ENCODE measurements around the gene DHRS13.

The DHRS13 gene, protein sequence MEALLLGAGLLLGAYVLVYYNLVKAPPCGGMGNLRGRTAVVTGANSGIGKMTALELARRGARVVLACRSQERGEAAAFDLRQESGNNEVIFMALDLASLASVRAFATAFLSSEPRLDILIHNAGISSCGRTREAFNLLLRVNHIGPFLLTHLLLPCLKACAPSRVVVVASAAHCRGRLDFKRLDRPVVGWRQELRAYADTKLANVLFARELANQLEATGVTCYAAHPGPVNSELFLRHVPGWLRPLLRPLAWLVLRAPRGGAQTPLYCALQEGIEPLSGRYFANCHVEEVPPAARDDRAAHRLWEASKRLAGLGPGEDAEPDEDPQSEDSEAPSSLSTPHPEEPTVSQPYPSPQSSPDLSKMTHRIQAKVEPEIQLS

DNA sequence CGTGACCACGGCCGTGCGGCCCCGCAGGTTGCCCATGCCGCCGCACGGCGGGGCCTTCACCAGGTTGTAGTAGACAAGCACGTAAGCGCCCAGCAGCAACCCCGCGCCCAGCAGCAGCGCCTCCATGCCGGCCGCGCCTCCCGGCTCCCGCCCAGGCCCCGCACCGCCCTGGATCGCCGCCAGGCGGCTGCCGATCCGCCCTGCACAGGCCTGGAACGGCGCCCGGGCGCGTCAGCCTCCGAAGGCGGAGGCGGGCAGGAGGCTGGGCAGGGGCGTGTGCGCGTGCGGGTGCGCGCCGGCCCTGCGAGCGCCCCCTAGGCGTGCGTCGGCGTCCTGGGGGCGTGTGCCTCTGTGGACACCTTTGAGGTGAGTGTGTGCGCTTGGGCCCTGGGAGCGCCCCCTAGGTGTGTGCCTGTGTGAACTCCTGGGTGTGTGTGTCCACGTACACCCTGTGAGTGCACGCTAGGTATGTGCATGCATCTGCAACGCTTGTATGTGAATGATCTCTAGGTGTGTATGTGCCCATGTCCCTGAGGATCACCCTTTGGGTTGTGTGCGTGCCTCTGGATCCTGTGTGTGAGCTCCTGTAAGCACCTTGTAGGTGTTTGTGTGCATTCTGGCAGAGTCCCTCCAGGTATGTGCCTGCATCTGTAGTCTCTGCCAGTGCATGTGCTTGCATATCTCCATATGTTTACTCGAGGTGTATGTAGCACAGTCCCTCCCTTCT lies at the start of gene DHRS13:
DHRS13 (minus strand) TSS at position 261 of the 727 bp plus-strand sequence; CDS start at position 126, 135 bp downstream.
- DNase-seq (ENCODE audit: low read depth in 2 of 2), result peak; percentile 92 to 93

DNA sequence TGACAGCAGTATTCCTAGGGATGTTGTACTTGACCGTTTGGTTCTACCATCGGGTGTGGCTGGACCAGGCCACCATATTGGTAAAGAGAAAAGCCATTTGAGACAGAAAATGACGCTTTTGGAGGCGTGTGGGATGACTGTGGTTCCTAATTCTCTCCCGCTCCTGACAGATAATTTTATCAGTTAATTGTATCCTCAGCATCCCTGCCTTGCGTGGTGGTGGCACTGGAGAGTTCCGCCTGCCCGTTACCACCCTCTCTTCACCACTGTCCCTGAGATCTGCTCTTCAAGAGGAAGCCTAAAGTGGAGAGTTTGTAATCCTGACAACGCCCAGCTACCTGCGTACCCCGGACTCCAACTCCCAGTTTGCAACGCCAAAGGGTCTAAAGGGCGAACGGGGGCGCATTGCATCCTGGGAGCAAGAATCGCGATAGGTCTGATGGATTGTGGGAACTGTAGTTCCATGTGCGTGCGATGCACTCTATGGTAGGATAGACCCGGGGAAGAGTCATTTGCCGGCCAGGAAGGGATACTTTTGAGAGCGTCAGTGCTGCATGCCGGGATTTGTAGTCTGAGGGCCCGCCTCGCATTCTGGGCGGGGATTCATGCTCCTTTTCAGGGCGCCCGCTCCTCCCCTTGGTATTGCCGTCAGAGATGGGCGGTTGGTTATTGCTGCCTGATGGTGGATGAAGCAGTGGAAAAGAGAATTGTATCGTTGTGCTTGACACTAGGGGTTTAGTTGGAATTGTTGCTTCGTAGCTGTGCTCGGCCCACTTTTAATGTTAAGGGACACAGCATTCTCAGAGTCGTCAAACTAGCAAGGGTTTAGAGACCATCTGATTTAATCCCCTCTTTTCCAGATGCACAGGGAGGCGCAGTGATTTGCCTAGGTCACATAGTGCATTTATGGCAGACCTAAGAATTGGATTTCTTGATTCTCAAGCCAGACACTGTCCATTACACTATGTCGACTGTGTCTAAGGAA lies 49.4 kb upstream of the DHRS13 start:
- peak; percentile 87 to 92 for DNase-seq (ENCODE audit: low read depth in 2 of 2)

DNA sequence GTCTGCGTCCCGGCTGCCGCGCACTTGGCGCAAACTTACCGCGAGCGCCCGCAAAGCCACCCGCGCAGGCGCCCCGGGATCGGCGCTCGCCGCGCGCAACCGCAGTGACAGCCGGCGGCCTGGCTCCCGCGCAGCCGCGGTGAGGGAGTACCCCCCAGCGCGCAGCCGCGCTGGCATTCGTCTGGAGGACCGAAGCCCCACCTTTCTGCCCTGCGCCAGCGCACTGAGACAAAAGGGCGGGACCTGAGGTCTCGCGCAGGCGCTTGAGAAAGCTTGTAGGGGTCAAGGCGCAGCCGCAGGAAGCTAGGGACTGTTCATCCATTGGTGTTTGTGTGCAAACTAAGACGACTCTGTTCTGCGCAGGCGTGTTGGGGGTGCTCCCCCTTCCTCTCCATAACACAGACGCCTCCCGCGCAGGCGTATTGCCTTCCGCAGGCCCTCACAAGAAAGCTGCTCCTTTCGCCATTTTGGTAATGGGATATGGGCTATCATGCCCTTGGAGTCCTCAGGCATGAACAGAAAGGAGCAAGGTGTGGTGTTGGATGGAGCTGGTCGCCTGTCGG lies 48.6 kb upstream of the DHRS13 start, which contains the start of gene PHF12:
PHF12 (minus strand) TSS at position 91 of the 563 bp plus-strand sequence. CDS start 558 bp downstream, outside the sequence.
- DNase-seq (ENCODE audit: low read depth in 2 of 2), result peak; percentile 96 to 99

DNA sequence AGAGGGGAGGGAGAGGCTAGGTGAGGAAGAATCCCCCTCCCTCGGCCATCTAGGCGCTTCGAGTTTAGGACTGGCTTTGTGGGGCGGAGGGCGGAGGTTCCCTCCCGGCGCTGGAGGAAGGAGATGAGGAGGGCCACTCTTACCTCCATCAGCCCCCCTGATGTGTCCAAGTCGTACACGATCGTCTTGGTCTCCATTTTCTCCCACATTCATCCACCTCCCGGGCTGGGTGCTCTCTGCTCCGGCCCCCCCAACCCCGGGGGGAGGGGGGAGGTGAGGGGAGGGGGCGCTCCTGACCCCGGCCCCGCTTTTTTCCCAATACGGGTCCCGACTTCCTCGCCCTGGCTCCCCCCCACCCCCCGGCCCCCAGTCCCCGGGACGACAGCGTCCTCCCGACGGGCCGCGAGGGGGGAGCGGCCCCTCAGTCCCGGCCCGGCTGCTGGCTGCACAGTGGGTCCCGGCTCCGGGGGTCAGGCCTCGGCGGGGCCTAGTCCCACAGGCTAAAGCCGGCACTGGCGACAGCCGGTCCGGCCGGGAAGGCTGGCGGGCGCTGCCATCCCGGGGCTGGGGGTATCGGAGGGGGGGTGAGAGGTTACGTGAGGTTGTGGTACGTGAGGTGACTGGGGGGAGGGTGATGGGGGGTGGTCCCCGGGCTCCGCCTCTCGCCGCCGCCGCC lies 48.0 kb upstream of the DHRS13 start:
- peak in 1 of 2 donors; percentile 7 for DNase-seq (ENCODE audit: low read depth in 2 of 2)

GRCh38 chr17:28950017-28950751 lies 47.3 kb upstream of the DHRS13 start:
- DNase-seq (ENCODE audit: low read depth in 2 of 2), result peak; percentile 30 to 38

DNA sequence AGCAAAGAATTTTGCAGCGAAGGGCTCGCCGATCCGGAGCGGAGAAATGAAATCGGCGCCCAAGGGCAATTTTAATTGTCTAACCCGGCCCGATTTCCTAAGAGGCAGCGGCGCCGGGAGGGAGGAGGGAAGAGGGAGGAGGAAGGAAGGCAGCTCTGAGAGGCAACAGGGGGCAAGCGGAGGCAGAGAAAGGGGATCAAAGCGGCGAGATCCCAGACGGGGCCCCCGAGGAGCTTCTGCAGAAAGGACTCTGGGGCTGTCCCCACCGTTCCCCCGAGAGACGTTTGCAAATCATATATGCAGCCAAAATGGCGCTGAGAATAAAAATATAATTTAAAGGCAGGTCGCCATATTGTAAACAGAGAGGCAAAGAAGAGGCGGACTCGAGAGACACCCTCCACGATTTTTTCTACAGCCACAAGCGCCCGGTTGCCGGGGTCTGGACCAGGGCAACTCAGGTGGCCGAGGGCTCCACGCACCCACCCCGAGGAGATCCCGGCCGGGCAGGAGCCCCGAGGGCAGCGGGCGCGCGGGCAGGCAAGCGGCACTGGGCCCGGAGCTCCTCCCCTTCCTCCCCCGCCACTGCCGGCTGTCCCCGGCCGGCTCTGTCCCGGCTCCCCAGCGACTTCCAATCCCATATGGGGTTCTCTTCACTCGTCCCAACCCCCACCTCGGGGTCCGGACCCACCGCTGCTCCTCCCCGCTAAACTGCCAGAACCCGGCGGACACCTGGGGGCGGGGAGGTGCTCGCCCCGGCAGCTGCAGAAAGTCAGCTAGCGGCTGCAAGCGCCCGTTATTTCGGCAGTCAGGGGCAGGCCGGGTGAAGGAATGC lies 46.5 kb upstream of the DHRS13 start:
- peak; percentile 56 to 58 for DNase-seq (ENCODE audit: low read depth in 2 of 2)

DNA sequence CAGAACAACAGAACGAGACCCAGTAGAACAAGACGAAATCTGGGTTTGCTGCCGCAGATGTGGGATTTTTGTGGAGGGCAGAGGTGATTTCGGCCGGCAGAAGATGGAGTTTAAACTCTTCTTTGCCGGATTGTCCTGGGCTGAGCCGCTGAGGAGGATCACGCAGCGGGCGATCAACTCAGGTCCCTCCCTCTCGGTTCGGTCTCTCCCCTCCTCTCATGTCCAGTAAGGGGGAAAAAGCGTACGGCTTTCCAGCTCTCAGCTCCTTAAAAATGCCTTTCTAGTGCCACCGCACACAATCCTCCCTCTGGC lies 46.0 kb upstream of the DHRS13 start:
- no peak for DNase-seq (ENCODE audit: low read depth in 2 of 2)

DNA sequence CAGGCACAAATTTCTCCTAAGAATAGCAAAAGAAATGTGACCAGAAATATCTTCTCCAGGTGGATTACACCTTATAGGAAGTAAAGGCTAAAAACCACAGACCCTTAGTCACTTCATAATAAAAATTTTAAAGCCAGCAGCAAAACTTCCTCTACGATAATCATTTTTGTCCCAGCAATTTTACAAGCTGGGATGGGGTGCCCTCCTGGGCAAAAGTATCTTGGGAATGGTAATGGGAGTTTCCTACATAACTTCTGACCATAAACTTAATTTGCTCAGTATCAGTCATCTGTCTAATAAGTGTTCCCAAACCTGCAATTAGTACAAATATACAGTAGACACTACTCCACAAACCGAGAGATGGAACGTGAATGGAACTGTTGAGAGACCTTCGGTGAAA lies 45.5 kb upstream of the DHRS13 start:
- DNase-seq (ENCODE audit: low read depth in 2 of 2), result no peak

GRCh38 chr17:28947639-28948038 lies 44.8 kb upstream of the DHRS13 start:
- no peak for DNase-seq (ENCODE audit: low read depth in 2 of 2)

DNA sequence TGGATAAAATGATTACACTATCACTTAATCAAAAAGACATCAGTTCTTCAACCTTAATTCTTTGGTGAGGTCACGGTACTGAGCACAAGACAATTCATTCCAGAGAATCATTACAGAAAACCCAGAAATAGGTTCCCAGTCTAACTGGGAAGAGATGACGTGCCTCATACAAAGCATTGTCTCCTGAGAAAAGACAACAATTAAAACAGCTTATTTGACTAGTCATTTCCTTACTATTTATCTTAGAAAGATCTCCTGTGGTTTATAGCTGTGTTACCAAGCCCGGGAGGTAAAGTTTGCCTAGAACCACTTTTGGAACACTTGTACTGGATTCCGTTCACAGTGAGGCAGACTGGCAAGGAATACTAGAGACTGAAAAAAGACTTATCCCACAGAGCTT lies 43.4 kb upstream of the DHRS13 start:
- no peak for DNase-seq (ENCODE audit: low read depth in 2 of 2)

- DNase-seq (ENCODE audit: low read depth in 2 of 2), result no peak
Observed at GRCh38 chr17:28944862-28945741, 42.2 kb upstream of the DHRS13 start.

DNA sequence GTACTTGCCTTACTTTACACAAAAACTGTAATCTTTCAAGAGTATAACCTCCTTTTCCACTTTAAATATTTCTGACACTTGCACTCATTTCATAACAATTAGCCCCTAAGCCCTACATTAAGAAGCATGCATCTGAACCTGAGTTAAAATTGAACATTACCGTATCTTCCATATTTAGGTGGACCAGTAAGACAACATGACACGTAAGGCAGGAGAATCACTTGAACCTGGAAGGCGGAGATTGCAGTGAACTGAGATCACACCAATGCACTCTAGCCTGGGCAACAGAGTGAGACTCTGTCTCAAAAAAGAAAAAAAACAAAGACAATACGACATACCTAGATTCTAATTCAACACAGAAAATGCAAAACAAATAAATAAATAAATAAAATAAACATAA lies 41.5 kb upstream of the DHRS13 start:
- no peak for DNase-seq (ENCODE audit: low read depth in 2 of 2)

DNA sequence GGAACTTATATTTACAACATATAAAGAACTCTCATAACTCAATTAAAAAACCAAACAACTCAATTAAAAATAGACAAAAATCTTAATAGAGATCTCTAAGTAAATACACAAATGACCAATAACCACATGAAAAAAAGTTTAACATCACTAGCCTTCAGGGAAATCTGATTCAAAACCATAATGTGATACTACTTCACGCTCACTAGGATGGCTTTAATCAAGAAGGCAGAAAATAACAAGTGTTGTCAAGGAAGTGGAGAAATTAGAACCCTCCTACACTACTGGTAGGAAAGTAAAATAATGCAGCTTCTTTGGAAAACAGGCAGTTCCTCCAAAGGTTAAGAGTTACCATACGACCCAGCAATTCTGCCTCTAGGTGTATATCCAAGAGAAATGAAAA lies 40.0 kb upstream of the DHRS13 start:
- no peak for DNase-seq (ENCODE audit: low read depth in 2 of 2)

- DNase-seq (ENCODE audit: low read depth in 2 of 2), result no peak
Observed at GRCh38 chr17:28941251-28941650, 38.4 kb upstream of the DHRS13 start.

DNA sequence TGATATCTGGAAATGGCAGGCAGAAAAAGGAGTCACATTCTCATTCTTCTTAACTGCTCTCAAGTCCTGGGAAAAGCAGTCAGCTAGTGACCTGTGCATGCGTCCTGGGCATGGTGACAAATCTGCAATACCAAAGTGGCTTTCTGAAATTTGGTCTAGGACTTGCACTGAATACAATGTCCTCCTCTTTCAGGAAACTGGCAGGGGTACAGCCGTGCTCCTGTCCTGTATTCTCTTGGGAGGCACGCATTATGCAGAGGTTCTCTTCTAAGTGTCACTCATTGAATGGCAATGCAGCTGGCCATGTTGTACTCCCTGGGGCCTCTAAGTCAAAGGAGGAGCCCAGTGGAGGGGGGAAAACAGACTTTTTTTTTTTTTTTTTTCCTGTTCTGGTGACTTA lies 37.8 kb upstream of the DHRS13 start:
- DNase-seq (ENCODE audit: low read depth in 2 of 2), result no peak

DNA sequence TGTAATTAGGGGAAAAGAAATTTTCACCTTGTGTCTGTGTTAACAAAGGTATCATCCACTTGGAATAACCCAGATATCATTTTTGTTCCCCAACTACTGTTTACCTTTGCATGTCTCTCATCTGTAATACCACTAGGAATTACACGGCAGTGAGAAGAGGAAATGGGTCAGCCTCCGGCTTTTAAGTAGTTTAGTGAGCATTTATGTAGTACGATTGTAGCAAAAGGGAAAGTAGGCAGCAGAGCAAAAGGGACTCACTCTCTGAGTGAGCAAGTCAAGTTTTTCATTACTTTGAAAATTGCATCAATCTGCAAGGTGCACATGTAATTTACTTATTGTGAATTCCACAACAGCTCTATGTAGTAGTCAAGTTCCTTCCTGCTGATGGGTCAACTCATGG lies 37.3 kb upstream of the DHRS13 start:
- DNase-seq (ENCODE audit: low read depth in 2 of 2), result no peak

DNA sequence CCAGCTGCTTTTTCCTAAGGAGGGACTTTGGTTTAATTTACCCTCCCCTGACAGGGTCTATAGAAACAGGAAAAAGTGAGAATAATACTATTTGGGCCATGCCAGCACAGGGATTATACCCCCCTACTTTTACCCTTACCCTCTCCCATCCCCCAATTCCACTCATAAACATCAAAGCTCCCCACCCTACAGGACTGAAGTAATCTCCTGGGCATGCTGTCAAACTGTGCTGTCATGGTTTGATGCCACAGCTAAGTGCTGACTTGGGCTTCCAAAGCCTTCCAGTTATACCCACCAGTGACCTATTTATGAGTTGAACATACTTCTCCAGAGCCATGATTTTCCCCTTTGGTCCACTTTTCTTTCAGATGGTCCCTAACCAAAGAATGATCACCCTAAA lies 35.7 kb upstream of the DHRS13 start:
- no peak for DNase-seq (ENCODE audit: low read depth in 2 of 2)

DNA sequence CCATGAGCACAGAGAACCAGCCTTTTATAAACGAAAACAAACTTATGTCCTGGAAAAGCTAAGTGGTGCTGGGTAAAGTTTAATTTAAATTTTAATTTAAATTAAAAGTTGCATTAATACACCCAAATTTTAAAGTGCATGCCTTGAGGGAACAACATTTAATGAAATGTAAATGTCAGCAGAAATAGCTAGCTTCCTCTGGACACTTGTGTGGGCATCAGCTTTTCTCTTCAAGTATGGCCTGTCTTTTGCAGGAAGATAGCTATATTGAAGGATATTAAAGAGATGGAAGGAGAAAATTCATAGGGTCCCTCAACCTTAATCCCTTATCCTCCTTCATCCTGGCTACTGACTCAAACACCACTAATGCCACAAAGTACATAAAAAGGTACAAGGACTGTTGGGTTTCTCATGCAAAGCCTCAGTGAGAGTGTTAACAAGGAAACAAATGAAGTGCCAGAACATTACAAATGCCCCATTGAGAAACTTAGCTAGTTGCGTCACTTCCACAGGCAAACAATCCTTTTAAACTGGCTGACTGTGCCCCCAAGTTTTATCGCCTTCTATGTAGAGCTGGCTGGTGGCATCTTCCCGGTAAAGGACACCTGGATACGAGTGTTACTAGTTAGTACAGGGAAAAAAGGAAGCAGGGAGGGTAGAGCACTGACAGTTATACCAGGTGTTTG lies 34.3 kb upstream of the DHRS13 start:
- no peak for DNase-seq (ENCODE audit: low read depth in 2 of 2)
